Astrocyte of the spinal cord (primary cell): ENCODE results near the gene ASAP2.

Experiments
- DNase-seq: peaks from one replicate; pipeline ENCODE4 v3.0.0; 2011; ENCODE audit warnings: low read depth, low spot score
- H3K4me3 ChIP-seq: 2 replicates; pipeline ENCODE4 v1.5.1; 2011; ENCODE audit warnings: low read depth, mild to moderate bottlenecking, low read length, moderate library complexity
- in situ Hi-C: cut with HindIII; loops from 2 replicates; pipeline ENCODE4 v1.10.0; 2017; ENCODE audit warnings: low sequenced_read_pairs
- TF ChIP-seq, protein P1 (sequence below): IDR thresholded peaks from 2 replicates; pipeline ENCODE4 v1.5.1; 2012; ENCODE audit warnings: low read depth, mild to moderate bottlenecking, low read length, inconsistent platforms

The ASAP2 gene

DNA sequence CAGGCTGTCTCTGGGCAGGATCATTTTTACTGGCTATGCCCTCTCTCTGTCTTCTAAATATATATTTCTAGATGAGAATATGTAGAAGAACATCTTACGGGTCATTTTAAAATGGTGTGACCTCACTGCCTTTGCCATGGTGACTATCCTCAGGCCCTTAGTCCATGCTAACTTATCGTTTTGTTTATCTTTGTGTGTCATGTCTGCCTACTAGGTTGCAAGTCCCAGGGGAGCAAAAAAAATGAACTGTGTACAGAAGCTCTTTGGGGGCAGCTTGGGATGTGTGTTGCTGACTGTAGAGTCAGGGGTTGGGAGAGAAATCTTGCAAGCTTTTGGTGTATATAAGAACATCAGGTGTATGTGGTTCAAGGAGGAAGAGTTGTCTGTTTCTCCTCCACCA lies 227.9 kb downstream of the ASAP2 start:
- TF ChIP-seq, protein P1, sequence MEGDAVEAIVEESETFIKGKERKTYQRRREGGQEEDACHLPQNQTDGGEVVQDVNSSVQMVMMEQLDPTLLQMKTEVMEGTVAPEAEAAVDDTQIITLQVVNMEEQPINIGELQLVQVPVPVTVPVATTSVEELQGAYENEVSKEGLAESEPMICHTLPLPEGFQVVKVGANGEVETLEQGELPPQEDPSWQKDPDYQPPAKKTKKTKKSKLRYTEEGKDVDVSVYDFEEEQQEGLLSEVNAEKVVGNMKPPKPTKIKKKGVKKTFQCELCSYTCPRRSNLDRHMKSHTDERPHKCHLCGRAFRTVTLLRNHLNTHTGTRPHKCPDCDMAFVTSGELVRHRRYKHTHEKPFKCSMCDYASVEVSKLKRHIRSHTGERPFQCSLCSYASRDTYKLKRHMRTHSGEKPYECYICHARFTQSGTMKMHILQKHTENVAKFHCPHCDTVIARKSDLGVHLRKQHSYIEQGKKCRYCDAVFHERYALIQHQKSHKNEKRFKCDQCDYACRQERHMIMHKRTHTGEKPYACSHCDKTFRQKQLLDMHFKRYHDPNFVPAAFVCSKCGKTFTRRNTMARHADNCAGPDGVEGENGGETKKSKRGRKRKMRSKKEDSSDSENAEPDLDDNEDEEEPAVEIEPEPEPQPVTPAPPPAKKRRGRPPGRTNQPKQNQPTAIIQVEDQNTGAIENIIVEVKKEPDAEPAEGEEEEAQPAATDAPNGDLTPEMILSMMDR: no peak
- H3K4me3 ChIP-seq: no peak overlapping the region
- DNase-seq: no peak
- in situ Hi-C loops: no loop called here

DNA sequence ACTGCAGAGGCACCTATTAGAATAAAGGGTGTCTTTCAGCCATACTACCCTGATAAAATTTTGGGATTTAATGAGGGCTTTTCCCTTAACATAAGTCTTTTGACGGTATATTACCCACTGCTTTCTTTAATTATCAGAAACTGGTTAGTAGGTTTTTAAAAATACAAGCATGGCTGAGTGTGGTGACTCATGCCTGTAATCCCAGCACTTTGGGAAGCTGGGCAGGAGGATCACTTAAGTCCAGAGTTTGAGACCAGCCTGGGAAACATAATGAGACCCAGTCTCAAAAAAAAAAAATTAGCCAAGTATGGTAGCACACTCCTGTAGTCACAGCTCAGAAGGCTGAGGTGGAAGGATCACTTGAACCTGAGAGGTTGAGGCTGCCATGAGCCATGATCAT lies 232.9 kb downstream of the ASAP2 start:
- no peak overlapping the region for H3K4me3 ChIP-seq
- in situ Hi-C loops: no loop called here
- TF ChIP-seq, protein P1: no peak
- no peak for DNase-seq

DNA sequence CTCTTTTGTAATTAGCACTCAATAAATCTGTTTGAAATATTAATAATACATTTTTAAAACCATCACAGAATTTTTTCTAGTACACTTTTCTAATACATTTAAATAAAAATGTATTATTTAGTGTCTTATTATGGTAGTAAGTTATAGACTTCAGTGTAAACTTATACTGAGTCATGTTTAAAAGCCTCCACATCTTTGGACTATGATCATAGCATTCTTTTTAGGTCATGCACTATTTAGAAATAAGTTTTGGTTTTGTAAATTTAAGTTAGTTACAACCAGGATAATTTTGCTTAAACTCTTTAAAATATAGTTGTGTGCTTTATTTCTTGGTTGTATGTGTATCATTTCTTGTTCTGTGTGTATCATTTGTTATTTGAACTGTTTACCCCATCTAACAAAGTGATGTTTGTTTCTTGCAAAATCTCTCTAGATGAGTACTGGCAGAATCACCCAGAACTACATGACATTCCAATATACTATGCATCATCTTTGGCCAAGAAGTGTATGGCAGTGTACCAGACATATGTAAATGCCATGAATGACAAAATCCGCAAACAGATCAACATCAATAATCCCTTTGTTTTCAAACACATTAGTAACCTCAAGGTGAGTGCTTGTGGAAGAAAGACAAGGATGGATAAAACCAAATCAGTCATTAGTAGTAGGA lies 233.6 kb downstream of the ASAP2 start:
- peak; percentile 37 for DNase-seq
- in situ Hi-C loops: no loop called here
- TF ChIP-seq, protein P1: no peak
- no peak overlapping the region for H3K4me3 ChIP-seq

DNA sequence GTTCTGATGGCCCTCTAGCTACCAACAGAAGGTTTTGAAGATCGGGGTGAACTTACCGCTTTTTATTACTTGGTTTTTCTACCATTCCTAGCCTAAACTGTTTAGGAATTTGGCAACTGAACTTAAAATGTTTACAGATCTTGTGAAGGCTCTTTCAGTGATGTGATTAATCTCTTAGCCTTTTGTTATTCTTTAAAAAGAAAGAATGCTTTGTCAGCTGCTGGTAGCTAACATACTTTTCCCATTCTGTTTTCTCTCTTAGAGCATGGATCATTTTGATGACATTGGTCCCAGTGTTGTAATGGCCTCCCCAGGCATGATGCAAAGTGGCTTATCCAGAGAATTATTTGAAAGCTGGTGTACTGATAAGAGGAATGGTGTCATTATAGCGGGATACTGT lies 234.9 kb downstream of the ASAP2 start:
- TF ChIP-seq, protein P1: no peak
- H3K4me3 ChIP-seq: no peak overlapping the region
- in situ Hi-C loops: no loop called here
- no peak for DNase-seq

DNA sequence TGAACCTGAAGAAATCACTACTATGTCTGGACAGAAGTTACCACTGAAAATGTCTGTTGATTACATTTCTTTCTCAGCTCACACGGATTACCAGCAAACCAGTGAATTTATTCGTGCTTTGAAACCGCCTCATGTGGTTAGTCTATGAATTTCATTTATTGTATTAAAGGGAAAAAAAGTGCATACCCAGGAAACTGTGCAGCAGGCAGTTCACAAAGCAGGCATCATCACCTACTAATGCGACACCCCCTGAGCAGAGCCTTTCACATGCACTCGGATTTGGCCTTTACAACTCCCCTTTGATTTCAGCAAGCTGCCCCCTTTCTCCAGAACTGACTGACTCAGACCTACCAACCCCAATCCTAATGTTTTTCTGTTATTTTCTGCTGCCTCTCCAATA lies 236.9 kb downstream of the ASAP2 start:
- in situ Hi-C loops: no loop called here
- TF ChIP-seq, protein P1: no peak
- no peak overlapping the region for H3K4me3 ChIP-seq
- no peak for DNase-seq

DNA sequence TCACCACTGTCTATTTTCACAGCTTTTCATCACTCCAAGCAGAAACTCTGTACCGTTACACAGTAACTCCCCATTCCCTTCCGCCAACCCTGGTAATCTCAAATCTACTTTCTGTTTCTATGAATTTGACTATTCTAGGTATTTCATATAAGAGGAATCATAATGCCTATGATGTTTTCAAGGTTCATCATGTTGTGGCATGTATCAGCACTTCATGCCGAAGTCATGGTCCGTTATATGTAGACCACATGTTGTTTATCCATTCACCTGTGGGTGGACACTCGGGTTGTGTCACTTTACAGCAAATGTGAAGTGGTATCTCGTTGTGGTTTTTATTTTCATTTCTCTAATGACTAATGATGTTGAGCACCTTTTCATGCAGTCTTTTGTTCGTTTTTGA lies 238.5 kb downstream of the ASAP2 start:
- TF ChIP-seq, protein P1: no peak
- in situ Hi-C loops: no loop called here
- DNase-seq: no peak
- no peak overlapping the region for H3K4me3 ChIP-seq
